HUDEP-2 (cell line): Measurements from ENCODE around the gene LCN10.

Experiments used
- DNase-seq, 76 experiments: peaks; one replicate each; lab custom pipeline; 2025; ENCODE audit not compliant: unreplicated experiment in 76 of 76; lab: John Stamatoyannopoulos, UW

The LCN10 gene

GRCh38 chr9:136692185-136693134 lies 50.3 kb downstream of the LCN10 start:
- DNase-seq = no peak

GRCh38 chr9:136691316-136692184 lies 51.2 kb downstream of the LCN10 start:
- no peak for DNase-seq

GRCh38 chr9:136690806-136691261 lies 51.9 kb downstream of the LCN10 start:
- DNase-seq = no peak

GRCh38 chr9:136690104-136690805 lies 52.5 kb downstream of the LCN10 start:
- no peak for DNase-seq

GRCh38 chr9:136689108-136689460 lies 53.7 kb downstream of the LCN10 start:
- DNase-seq = no peak

GRCh38 chr9:136688274-136689107 lies 54.2 kb downstream of the LCN10 start:
- DNase-seq = no peak
